Upper lobe of left lung (tissue), 6 donors: ENCODE measurements around the gene SIRPD. TPM values are rescaled to one million over a fixed set of nuclear protein-coding genes. Genes with fewer than 3 reads are reported as not detected.
A peak's percentile ranks its signal among the peaks of the same experiment; 100 is the strongest.

Experiments
- ATAC-seq, 2 donors: fragments of 200-7000 bp; cut with Tn5 transposase; one replicate each; pipeline ENCODE4 v1.9.1; 2022; ENCODE audit warnings: mild to moderate bottlenecking in 2 of 2, moderate library complexity in 2 of 2; ENCODE audit not compliant: low FRiP score in 2 of 2
- DNase-seq, 2 donors: peaks; one replicate each; pipeline ENCODE4 v3.0.0-alpha.2; 2019 to 2020
- H3K27ac ChIP-seq, 4 donors: fragments of 200-600 bp; sonication (generic); one replicate each; pipeline ENCODE4 v1.5.1; 2016 to 2019
- H3K27me3 ChIP-seq, 4 donors: fragments of 200-600 bp; sonication (generic); one replicate each; pipeline ENCODE4 v1.5.1; 2017 to 2019
- H3K36me3 ChIP-seq, 4 donors: fragments of 200-600 bp; sonication (generic); one replicate each; pipeline ENCODE4 v1.5.1; 2016 to 2019
- H3K4me1 ChIP-seq, 4 donors: fragments of 200-600 bp; sonication (generic); one replicate each; pipeline ENCODE4 v1.5.1; 2018 to 2019
- H3K4me3 ChIP-seq, 4 donors: fragments of 200-600 bp; sonication (generic); one replicate each; pipeline ENCODE4 v1.5.1; 2017 to 2019; ENCODE audit warnings: mild to moderate bottlenecking in 2 of 4, moderate library complexity in 1 of 4
- H3K9me3 ChIP-seq, 4 donors: fragments of 200-600 bp; sonication (generic); one replicate each; pipeline ENCODE4 v1.5.1; 2018 to 2019
- EP300 ChIP-seq, 4 donors: sonication (generic); formaldehyde crosslinking; IDR thresholded peaks; one replicate each; pipeline ENCODE4 v1.5.1; 2017; ENCODE audit warnings: antibody characterized with exemption in 4 of 4, control low read depth in 2 of 4
- POLR2A ChIP-seq, 4 donors: fragments of 450-650 bp; IDR thresholded peaks; one replicate each; pipeline ENCODE4 v1.5.1; 2016 to 2017; ENCODE audit warnings: antibody characterized with exemption in 4 of 4, mild to moderate bottlenecking in 2 of 4
- POLR2AphosphoS5 ChIP-seq, 2 donors: sonication (generic); formaldehyde crosslinking; IDR thresholded peaks; one replicate each; pipeline ENCODE4 v1.5.1; 2017; ENCODE audit warnings: antibody characterized with exemption in 2 of 2
- WGBS, 2 donors: methylation state at CpG; one replicate each; pipeline ENCODE4 v1.1.5; 2017 to 2018; 5-methylcytosine and 5-hydroxymethylcytosine counted together
- total RNA-seq, 6 donors: library from RNA; depleted of rRNA in 4 of 6; stranded (reverse); fragments of >200 nt in 4 of 6; gene quantifications; one replicate each; pipeline versions ENCODE4 v1.1.0 to v1.2.1, GENCODE V29; 2016 to 2021
- TF ChIP-seq, protein P1 (sequence below), 6 experiments: fragments of 450-650 bp in 4 of 6; fragments of 200-600 bp in 2 of 6; sonication (generic) in 2 of 6; IDR thresholded peaks; one replicate each; pipeline ENCODE4 v1.5.1; 2016 to 2019; ENCODE audit warnings: antibody characterized with exemption in 6 of 6
- donor health status: DM: no; HTN: no; CAD: no; lungs with moderate emphysema.
- donor health status: DM: no; HTN: yes; CAD: no; lungs with severe emphysema.

SIRPD gene
- total RNA-seq, 6 donors from 2014 or later = 0.69 to 2.2 (median 1.5) TPM; not detected in 2

DNA sequence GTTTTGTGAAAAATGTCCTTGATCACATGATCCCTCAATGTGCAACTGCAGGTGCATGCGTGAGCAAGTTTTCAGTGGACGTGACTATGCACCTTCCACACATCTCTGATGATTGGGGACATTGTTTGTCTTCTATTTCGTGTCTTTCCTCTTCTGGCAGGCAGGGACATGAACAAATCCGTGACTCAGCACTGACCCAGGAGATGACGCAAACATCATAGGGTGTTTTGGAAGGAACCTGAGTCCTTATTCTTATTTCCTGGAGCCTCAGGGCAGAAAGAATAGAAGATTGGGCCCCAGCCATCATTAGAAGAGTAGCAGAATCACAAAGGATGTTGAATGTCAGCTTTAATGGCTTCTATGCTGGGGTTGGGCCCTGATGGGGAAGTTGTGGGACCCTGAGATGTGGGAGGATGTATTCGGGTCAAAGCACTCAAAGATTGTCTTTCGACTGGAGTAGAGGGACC is 11.9 kb upstream of the SIRPD start:
- ATAC-seq (peak; percentile 34 to 47), DNase-seq (peak in 1 of 2 donors; percentile 70)
- Histone ChIP-seq H3K27ac (peak overlapping the region in 3 of 4 donors; percentile 23 to 77 (median 52)), H3K27me3 (no peaks in the 10 kb centered on the region), H3K36me3 (no peaks in the 10 kb centered on the region), H3K4me1 (no peaks in the 10 kb centered on the region), H3K9me3 (no peaks in the 10 kb centered on the region), H3K4me3 (no peak overlapping the region)
- TF ChIP-seq EP300 (IDR thresholded peaks at IDR 0.05) = no peak
- peak; percentile 21 to 34 for TF ChIP-seq POLR2AphosphoS5 (IDR thresholded peaks at IDR 0.05)
- 57 to 59% methylated on average over 7 of the region's 7 CpGs for WGBS, 2 donors

DNA sequence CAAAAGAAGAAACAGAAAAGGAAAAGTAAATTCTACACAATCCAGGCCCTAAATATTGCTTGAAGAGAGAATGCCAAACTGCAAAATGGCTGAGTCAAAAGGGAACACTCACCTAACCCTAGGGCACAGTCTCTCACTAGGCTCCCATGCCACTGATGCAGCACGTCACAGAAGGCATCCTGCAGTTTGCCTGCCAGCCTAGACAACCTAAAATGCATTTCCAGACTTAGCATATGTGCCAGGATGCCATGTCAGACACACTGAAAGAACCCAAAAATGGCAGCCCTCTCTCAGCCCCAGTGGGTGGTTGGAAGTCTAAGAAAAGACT is 10.6 kb upstream of the SIRPD start:
- TF ChIP-seq POLR2A (IDR thresholded peaks at IDR 0.05) (no peak), EP300 (IDR thresholded peaks at IDR 0.05) (no peak)
- TF ChIP-seq, protein P1, sequence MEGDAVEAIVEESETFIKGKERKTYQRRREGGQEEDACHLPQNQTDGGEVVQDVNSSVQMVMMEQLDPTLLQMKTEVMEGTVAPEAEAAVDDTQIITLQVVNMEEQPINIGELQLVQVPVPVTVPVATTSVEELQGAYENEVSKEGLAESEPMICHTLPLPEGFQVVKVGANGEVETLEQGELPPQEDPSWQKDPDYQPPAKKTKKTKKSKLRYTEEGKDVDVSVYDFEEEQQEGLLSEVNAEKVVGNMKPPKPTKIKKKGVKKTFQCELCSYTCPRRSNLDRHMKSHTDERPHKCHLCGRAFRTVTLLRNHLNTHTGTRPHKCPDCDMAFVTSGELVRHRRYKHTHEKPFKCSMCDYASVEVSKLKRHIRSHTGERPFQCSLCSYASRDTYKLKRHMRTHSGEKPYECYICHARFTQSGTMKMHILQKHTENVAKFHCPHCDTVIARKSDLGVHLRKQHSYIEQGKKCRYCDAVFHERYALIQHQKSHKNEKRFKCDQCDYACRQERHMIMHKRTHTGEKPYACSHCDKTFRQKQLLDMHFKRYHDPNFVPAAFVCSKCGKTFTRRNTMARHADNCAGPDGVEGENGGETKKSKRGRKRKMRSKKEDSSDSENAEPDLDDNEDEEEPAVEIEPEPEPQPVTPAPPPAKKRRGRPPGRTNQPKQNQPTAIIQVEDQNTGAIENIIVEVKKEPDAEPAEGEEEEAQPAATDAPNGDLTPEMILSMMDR (IDR thresholded peaks at IDR 0.05) = no peak
- no peak overlapping the region for H3K4me3 ChIP-seq
- 71 to 94% methylated on average over 1 of the region's 1 CpG for WGBS, 2 donors

DNA sequence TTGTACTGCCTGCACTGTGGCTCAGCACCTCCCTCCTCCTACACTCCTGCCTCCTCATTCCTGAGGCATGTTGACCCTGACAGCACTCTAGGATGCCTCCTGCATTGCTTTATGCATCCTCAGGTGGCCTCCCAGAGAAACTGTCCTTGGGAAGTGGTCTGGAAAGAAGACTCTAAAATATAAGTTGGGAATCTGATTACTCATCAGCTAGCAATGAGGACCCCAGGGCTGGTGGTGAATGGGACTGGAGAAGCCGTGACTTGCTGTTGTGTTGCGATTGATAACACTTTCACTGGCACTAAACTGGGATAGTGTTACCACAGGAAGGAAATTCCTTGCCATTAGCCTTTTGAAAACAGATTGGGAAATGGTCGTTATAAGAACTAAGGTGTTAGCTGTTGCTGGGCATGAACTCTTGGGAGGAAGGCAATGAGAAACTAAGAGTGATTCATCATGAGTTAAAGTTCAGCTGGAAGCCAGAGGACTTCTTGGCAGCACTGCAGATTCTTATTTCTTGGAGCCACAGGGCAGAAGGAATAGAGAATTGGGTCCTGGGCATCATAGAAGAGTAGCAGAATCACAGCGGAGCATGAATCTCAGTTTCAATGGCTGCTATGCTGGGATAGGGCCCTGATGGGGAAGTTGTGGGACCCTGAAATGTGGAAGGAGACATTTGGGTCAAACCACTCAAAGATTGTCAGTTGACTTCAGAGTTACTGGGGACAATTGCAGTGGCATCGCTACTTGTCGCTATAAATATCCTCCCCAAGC is 10.1 kb upstream of the SIRPD start:
- no peak overlapping the region for H3K4me3 ChIP-seq
- no peaks in the 10 kb centered on the region for H3K9me3 ChIP-seq
- H3K27ac ChIP-seq = no peak overlapping the region
- H3K4me1 ChIP-seq = no peaks in the 10 kb centered on the region
- TF ChIP-seq EP300 (IDR thresholded peaks at IDR 0.05) (no peak), POLR2A (IDR thresholded peaks at IDR 0.05) (no peak), POLR2AphosphoS5 (IDR thresholded peaks at IDR 0.05) (no peak)
- H3K27me3 ChIP-seq = no peaks in the 10 kb centered on the region
- no peaks in the 10 kb centered on the region for H3K36me3 ChIP-seq
- no peak for ATAC-seq
- 62 to 64% methylated on average over 6 of the region's 6 CpGs for WGBS, 2 donors
- no peak for DNase-seq

More for the DNA sequence above, 10.6 kb upstream of the SIRPD start:
- Histone ChIP-seq H3K27me3 (no peaks in the 10 kb centered on the region), H3K4me1 (no peaks in the 10 kb centered on the region), H3K36me3 (no peaks in the 10 kb centered on the region), H3K9me3 (no peaks in the 10 kb centered on the region), H3K27ac (no peak overlapping the region)
- no peak for ATAC-seq
- DNase-seq = no peak

DNA sequence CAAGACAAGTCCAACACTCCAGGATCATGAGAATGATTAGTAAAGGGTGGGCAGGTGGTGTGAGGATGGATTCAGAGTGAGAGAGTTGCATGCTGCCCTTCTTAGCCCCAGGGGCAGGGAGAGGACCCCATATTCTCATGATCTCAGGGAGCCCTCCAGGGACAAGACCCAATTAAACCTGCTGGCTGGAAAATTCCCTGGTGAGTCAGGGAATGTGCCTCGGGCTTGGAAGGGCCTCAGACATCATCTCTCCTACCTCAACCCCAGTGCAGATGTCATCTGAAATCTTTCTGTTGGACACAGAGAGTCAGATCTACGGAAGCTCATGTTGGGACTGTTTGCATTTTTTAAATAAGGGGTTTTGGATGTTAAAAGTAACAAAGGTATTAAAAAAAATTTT is 9.2 kb upstream of the SIRPD start:
- no peaks in the 10 kb centered on the region for H3K27me3 ChIP-seq
- no peak for DNase-seq
- no peaks in the 10 kb centered on the region for H3K9me3 ChIP-seq
- H3K4me3 ChIP-seq = no peak overlapping the region
- no peak for ATAC-seq
- no peaks in the 10 kb centered on the region for H3K36me3 ChIP-seq
- H3K27ac ChIP-seq = no peak overlapping the region
- WGBS, 2 donors = 77 to 78% methylated on average over 2 of the region's 2 CpGs
- no peaks in the 10 kb centered on the region for H3K4me1 ChIP-seq
- TF ChIP-seq POLR2A (IDR thresholded peaks at IDR 0.05) (no peak), POLR2AphosphoS5 (IDR thresholded peaks at IDR 0.05) (no peak), EP300 (IDR thresholded peaks at IDR 0.05) (no peak)
- TF ChIP-seq, protein P1 (IDR thresholded peaks at IDR 0.05) = no peak

DNA sequence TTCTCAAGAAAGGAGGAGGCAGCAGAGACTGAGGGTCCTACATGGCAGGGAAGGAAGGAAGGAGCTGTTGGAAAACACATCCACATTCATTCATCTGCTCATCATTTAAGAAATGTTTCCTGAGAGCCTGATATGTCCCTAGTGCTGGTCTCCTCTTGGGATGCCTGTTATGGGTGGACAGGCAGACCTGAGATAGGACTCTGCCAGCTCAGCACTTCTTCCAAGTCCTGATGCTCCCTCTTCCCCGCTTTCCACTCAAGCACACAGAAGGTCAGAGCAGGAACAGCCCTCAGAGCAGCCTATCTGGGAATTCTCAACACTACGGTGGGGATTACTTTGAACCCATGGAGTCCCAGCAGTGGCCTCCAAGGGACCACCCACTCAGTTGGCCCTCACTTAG is 8.0 kb upstream of the SIRPD start:
- ATAC-seq (no peak), DNase-seq (no peak)
- H3K9me3 ChIP-seq = no peaks in the 10 kb centered on the region
- TF ChIP-seq POLR2A (IDR thresholded peaks at IDR 0.05) (no peak), EP300 (IDR thresholded peaks at IDR 0.05) (no peak), POLR2AphosphoS5 (IDR thresholded peaks at IDR 0.05) (no peak)
- TF ChIP-seq, protein P1 (IDR thresholded peaks at IDR 0.05) = no peak
- no peak overlapping the region for H3K27ac ChIP-seq
- no peaks in the 10 kb centered on the region for H3K27me3 ChIP-seq
- H3K4me1 ChIP-seq = no peaks in the 10 kb centered on the region
- no peaks in the 10 kb centered on the region for H3K36me3 ChIP-seq
- 86 to 95% methylated on average over 2 of the region's 2 CpGs for WGBS, 2 donors
- no peak overlapping the region for H3K4me3 ChIP-seq

DNA sequence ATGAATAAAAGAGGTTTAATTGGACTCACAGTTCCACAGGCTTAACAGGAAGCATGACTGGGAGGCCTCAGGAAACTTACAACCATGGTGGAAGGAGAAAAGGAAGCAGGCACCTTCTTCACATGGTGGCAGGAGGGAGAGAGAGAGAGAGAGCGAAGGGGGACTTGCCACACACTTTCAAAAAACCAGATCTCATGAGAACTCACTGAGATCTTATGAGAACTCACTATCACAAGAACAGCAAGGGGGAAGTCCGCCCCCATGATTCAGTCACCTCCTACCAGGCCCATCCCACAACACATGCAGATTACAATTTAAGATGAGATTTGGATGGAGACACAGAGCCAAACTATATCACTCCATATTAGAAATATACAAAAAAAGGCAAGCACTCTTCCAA is 6.1 kb upstream of the SIRPD start:
- H3K36me3 ChIP-seq = no peaks in the 10 kb centered on the region
- 79 to 85% methylated on average over 2 of the region's 2 CpGs for WGBS, 2 donors
- no peak for ATAC-seq

More for the DNA sequence above, 6.1 kb upstream of the SIRPD start:
- H3K4me3 ChIP-seq = no peak overlapping the region
- no peak for DNase-seq
- no peaks in the 10 kb centered on the region for H3K9me3 ChIP-seq
- H3K4me1 ChIP-seq = no peaks in the 10 kb centered on the region
- H3K27ac ChIP-seq = no peak overlapping the region
- no peaks in the 10 kb centered on the region for H3K27me3 ChIP-seq
- TF ChIP-seq, protein P1 (IDR thresholded peaks at IDR 0.05) = no peak
- no peak for TF ChIP-seq POLR2AphosphoS5 (IDR thresholded peaks at IDR 0.05)
- no peak for TF ChIP-seq POLR2A (IDR thresholded peaks at IDR 0.05)
- TF ChIP-seq EP300 (IDR thresholded peaks at IDR 0.05) = no peak
